ENCODE data around the gene WSB1. TPM values are rescaled to one million over a fixed set of nuclear protein-coding genes. Genes with fewer than 3 reads are reported as not detected.

Gene WSB1
- total RNA-seq, 1 donor from 2014 or later: 282 TPM

DNA sequence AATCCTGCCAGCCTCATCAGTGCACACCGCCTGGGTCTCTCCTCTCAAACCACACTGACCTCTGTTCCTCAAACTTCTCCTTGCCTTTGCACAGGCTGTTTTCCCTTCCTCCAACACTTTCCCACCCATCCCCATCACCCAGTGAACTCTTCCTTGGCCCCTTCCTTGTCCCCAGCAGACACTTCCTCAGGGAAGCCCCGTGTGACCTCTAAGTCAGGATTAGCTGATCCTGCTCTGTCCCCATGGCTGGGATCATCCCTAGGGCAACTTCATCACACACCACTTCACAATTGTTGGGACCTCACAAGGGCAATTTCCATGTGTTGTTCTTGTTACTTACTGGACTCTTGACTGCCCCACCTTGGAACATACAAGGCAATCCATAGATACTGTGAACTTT, 67.8 kb downstream of the WSB1 start:
- intact Hi-C loops (cut with DNase I): no loop called here
- no peak for TF ChIP-seq CTCF (IDR thresholded peaks at IDR 0.05)
- H3K36me3 ChIP-seq: no peaks in the 10 kb centered on the region
- H3K4me1 ChIP-seq: no peaks in the 10 kb centered on the region
- no peak overlapping the region for H3K27ac ChIP-seq
- no peak for ATAC-seq
- no peak for DNase-seq
- no peaks in the 10 kb centered on the region for H3K27me3 ChIP-seq (ENCODE audit: low read depth)
- H3K9me3 ChIP-seq: no peaks in the 10 kb centered on the region
- no peak overlapping the region for H3K4me3 ChIP-seq

- Histone ChIP-seq H3K27ac (no peak overlapping the region), H3K27me3 (ENCODE audit: low read depth) (no peaks in the 10 kb centered on the region), H3K36me3 (no peaks in the 10 kb centered on the region), H3K4me1 (no peaks in the 10 kb centered on the region), H3K4me3 (no peak overlapping the region), H3K9me3 (no peaks in the 10 kb centered on the region)
- no peak for ATAC-seq
- intact Hi-C loops (cut with DNase I): no loop called here
- no peak for TF ChIP-seq CTCF (IDR thresholded peaks at IDR 0.05)
- DNase-seq: no peak
Measured at GRCh38 chr17:27362503-27362902, 68.6 kb downstream of the WSB1 start.

- H3K4me3 ChIP-seq: no peak overlapping the region
- no peak for DNase-seq
- no peak overlapping the region for H3K27ac ChIP-seq
- TF ChIP-seq CTCF (IDR thresholded peaks at IDR 0.05): no peak
- no peak for ATAC-seq
- no peaks in the 10 kb centered on the region for H3K27me3 ChIP-seq (ENCODE audit: low read depth)
- intact Hi-C loops (cut with DNase I): no loop called here
- no peaks in the 10 kb centered on the region for H3K9me3 ChIP-seq
- H3K4me1 ChIP-seq: no peaks in the 10 kb centered on the region
- H3K36me3 ChIP-seq: no peaks in the 10 kb centered on the region
Measured at GRCh38 chr17:27362909-27363308, 69.0 kb downstream of the WSB1 start.

- Histone ChIP-seq H3K27ac (no peak overlapping the region), H3K4me3 (no peak overlapping the region), H3K36me3 (no peaks in the 10 kb centered on the region), H3K9me3 (no peaks in the 10 kb centered on the region), H3K4me1 (no peaks in the 10 kb centered on the region), H3K27me3 (ENCODE audit: low read depth) (no peaks in the 10 kb centered on the region)
- TF ChIP-seq CTCF (IDR thresholded peaks at IDR 0.05): no peak
- ATAC-seq (no peak), DNase-seq (no peak)
- intact Hi-C loops (cut with DNase I): no loop called here
Measured at GRCh38 chr17:27363326-27363725, 69.4 kb downstream of the WSB1 start.

Small RNA genes lying within 50 kb of the gene (microRNA-seq; reads per million reads assigned to microRNA genes)
- gene MIR4522 (ENCODE audit: borderline number of aligned reads): not detected

Other genes starting within 250 kb of the WSB1 start
- gene KSR1, start 162.3 kb downstream of the WSB1 start, total RNA-seq: 59.6 TPM